GM21381 (cell line): Measurements from ENCODE around the gene POFUT1.
"Not testable (repeated sequence)": the region's sequence is repeated elsewhere in the genome, so short reads cannot be mapped to it uniquely, and the experiment has no call there.

ENCODE experiments used
- ATAC-seq: cut with Tn5 transposase; IDR thresholded peaks from one replicate; pipeline ENCODE4 v1.9.1; 2021; ENCODE audit warnings: mild to moderate bottlenecking, moderate library complexity; ENCODE audit not compliant: unreplicated experiment

Gene POFUT1

GRCh38 chr20:32232326-32232886 lies 24.7 kb downstream of the POFUT1 start:
- ATAC-seq, result no peak

DNA sequence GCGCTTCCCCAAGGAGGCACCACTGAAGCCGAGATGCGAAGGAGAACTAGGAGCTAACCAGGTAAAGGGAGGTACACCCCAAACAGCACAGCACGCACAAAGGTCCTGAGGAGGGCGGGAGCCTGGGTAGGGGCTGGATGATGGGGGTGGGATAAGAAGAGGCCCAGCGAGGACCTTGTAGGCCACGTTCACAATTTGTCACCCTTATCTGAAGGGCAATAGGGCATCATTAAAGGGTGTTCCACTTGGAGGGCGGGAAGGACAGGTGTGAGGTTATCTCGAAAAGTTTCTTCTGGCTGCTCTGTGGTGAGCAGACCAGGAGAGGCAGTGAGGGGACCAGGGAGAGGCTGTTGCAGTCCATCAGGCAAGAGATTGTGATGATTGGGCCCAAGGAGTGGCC lies 25.6 kb downstream of the POFUT1 start:
- ATAC-seq, result no peak

- no peak for ATAC-seq
Observed at GRCh38 chr20:32234135-32234808, 26.6 kb downstream of the POFUT1 start.

DNA sequence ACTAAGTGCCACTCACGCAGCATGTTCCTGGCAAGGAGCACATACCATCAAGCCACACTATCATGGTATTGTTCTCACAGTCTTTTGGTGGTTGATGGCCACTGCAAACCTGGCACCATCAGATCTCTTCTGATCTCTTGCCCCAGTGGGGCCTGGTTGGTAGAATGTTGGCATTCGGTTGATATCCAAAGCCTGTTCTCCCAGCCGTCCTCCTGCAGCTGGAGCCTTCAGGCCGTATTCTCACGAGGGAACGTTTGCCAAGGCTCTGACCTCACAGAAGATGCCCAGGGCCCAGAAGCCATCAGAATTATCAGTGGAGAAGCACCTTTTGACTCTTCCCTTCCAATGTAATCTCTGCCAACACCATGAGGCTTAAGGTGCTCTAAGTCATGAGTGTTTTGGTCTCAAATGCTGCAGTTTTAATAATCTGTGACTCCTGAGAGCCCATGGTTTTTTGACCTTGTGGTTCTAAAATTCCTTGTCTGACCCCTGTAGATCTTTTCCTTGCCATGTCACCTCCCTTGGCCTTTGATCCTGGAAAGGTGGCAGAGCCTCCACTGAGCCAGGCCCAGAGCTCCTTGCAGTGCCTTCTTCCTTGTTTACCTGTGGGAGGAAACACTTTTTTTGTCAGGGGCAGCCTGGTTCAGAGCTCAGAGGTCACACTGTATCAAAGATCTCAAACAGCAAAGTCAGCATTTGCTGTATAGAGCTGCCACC lies 27.8 kb downstream of the POFUT1 start:
- no peak for ATAC-seq

- ATAC-seq, result no peak
Observed at GRCh38 chr20:32236048-32236533, 28.4 kb downstream of the POFUT1 start.

DNA sequence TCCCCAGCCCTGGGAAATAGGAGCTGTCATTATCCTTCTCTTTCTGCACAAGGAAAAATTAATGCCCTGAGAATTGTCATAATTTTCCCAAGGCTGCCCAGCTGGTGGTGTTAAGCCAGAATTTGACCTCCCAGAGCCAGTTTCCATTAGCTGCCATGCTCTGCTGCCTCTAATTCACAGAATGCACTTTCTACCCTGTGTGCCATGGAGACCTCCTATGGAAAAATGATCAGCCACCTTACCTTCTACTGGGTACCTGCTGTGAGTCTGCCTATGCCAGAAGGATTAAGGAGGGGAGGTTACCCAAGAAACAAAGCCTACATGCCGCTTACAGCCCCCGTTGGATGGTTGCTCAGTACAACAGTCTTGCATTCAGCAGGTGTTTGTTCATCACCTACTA lies 29.1 kb downstream of the POFUT1 start:
- no peak for ATAC-seq

DNA sequence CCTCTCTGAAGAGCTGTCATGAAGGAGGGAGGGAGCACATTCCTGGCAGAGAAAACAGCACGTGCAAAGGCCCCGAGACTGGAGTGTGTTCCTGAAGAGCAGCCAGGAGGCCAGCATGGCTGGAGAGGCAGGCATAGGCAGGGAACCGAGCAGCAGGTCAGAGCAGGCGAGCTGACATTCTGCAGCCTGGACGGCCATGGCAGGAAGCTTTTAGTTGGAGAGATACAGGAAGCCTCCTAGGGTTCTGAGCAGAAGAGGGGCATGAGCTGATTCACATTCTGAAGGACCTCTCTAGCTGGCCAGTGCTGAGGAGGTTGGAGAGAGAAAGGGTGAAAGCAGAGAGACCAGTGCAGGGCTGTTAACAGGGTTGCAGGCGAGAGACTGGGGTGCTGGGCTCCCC lies 29.7 kb downstream of the POFUT1 start:
- no peak for ATAC-seq

DNA sequence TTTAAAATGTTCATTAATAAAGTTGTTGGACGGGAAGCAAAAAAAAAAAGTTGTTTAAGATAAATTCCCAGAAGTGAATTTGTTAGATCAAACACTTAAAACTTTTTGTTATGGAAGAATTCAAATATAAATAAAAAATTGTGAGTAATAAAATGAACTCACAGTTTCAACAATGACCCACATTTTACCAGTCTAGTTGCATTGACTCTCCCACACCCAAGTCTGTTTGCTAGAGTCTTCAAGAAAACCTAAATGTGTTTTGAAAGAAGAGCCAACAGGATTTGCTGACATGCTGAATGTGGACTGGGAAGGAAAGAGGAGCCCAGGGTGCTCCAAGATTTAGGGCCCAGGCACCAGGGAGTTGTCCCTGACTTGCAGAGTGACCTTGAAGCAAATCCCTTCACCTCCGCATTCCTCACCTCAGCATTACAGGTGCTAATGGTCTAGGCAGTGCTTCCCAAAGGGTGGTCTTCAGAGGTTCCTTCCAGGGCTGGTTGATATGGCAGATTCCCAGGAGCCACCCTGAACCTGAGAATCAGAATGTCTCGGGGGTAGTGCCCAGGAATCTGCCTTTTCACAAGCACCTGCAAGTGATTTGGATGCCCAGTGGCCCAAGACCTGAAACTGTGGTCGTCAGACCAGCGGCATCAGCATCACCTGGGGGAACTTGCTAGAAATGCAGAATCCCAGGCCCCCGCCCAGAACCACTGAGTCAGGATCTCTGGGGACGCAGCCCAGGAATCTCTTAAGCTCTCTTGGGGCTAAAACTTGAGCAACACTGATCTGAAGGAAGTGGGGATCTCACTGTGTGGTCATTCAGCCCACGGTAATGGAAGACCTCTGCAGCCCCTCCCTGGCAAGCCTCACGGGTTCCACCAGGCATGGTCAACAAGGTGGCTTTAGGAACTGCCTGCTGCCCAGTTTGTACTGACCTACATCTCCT lies 31.1 kb downstream of the POFUT1 start:
- no peak for ATAC-seq

DNA sequence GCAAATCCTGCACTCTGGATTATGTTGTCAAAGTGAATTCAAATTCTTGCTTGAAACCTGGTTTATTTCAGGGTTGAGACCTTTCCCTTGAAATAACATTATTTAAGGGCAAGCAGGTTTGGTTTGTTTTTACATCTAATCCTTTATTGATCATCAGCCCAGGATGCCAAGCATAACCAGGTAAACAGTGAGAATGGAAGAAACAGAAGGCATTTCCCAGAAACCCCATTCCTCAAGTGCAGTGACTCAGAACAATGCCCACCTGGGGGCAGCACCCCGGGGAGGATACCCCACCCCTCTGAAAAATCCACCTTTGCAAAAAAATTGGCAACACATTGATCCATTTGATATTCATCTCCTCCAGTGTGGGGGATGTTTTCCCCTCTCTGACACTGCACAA lies 32.5 kb downstream of the POFUT1 start:
- no peak for ATAC-seq

- no peak for ATAC-seq
Observed at GRCh38 chr20:32241807-32242206, 34.1 kb downstream of the POFUT1 start.

GRCh38 chr20:32244150-32244823 lies 36.6 kb downstream of the POFUT1 start:
- ATAC-seq, result no peak

GRCh38 chr20:32244959-32245358 lies 37.3 kb downstream of the POFUT1 start:
- no peak for ATAC-seq

DNA sequence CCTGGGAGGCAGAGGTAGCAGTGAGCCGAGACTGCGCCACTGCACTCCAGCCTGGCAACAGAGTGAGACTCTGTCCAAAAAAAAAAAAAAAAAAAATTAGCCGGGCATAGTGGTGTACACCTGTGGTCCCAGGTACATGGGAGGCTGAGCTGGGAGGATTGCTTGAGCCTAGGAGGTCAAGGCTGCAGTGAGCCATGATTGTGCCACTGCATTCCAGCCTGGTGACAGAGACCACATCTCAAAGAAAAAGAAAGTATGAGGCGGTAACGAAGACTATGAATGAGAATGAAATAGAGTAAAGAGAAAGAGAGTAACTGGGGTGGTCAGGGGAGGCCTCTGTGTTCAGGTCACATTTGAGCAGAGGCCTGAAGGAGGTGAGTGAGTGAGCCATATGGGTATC lies 38.5 kb downstream of the POFUT1 start:
- not testable (repeated sequence) for ATAC-seq

- ATAC-seq, result no peak
Observed at GRCh38 chr20:32248043-32248442, 40.4 kb downstream of the POFUT1 start.

DNA sequence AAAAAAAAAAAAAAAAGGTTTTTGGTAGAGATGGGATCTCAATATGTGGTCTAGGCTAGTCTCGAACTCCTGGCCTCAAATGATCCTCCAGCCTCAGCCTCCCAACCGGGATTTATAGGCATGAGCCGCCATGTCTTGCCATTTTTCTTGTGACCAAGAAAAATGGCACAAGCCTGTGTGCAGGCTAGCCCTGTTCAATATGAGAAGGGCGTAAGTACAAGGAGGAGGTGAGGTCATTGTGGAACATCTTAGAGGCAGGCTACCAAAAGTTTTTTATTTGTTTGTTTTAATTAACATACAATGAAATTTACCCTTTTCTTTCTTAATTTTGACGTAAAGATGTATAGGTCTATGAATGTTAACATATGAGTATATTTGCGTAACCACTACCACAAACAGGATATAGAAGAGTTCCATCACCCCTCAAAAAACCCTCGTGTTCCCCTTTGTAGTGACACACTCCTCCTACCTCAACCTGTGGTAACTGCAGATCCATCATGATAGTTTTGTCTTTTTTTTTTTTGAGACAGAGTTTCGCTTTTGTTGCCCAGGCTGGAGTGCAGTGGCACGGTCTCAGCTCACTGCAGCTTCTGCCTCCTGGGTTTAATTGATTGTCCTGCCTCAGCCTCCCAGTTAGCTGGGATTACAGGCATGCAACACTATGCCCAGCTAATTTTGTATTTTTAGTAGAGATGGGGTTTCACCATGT lies 41.5 kb downstream of the POFUT1 start:
- no peak for ATAC-seq

DNA sequence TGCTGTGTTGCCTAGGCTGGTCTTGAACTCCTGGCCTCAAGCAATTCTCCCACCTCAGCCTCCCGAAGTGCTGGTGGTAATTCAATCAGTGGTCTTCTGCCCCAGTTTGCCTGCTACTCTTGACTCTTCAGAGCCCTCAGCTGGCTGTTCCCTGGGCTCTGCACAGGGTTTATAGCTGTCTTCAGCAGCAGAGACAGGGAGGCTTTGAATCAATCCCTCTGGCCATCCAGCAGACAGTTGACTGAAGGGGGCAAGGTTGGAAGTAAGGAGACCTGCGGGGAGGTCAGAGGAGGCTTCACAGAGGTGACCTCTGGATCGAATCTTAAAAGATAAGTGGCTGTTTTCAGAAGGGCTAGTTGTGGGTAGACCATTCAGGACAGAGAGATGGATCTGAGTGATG lies 43.8 kb downstream of the POFUT1 start:
- no peak for ATAC-seq

DNA sequence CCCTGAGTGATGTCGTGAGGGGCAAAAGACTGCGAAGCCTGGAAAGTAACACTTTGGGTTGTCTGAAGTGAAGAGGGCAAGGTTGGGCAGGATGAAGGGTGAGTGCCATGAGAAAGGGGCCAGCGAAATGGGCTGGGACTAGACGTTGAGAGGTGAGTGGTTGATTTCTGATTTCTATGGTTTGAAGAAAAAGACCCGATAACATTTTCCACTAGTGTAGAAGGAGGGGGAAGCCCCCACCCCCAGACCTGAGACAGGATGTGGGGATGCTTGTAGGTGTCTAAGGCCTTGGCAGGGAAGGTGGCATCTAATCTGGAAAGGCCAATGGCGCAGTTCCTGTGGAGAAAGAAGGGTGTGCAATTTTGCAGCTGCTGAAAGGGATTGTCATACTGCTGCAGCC lies 44.5 kb downstream of the POFUT1 start:
- no peak for ATAC-seq

- not testable (repeated sequence) for ATAC-seq
Observed at GRCh38 chr20:32260973-32261372, 53.3 kb downstream of the POFUT1 start.

DNA sequence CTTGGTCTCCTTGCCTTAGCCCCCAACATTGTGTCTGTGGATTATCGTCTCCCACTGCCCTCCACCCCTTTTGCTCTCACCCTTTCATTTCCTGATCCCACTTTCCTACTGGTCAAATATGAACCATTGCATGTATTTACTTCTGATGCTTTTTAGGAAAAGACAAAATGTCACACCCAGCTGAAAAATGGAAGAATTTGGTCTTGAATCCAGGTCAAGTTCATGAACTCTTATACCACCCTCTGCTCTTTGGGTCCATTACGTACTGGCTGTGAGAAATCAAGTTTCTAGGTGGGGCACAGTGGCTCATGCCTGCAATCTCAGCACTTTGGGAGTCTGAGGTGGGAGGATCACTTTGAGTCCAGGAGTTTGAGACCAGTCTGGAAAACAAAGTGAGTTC lies 54.0 kb downstream of the POFUT1 start:
- no peak for ATAC-seq

GRCh38 chr20:32263398-32263954 lies 55.8 kb downstream of the POFUT1 start:
- ATAC-seq, result no peak
